T-helper 1 cell treated with Interleukin-12 subunit alpha and Interleukin-12 subunit beta and Interleukin-4 antibody, amounts not matched to agents 30 μg/mL and 1 μg/mL, for 36 hours (primary cell): Measurements from ENCODE around the gene ATP13A5.

Source experiments
- H3K27ac Mint-ChIP-seq: one replicate; pipeline ENCODE4 v1.8.0; 2021; ENCODE audit warnings: mild to moderate bottlenecking, mixed read lengths
- H3K27me3 Mint-ChIP-seq: one replicate; pipeline ENCODE4 v1.8.0; 2021; ENCODE audit warnings: low read depth, mixed read lengths
- H3K36me3 Mint-ChIP-seq: one replicate; pipeline ENCODE4 v1.8.0; 2021; ENCODE audit warnings: low read depth, mixed read lengths
- H3K4me1 Mint-ChIP-seq: one replicate; pipeline ENCODE4 v1.8.0; 2021; ENCODE audit warnings: low read depth, mixed read lengths
- H3K4me3 Mint-ChIP-seq: one replicate; pipeline ENCODE4 v1.8.0; 2021; ENCODE audit warnings: mild to moderate bottlenecking, moderate library complexity, mixed read lengths
- H3K9me3 Mint-ChIP-seq: one replicate; pipeline ENCODE4 v1.8.0; 2021; ENCODE audit warnings: mixed read lengths

ATP13A5 gene

DNA sequence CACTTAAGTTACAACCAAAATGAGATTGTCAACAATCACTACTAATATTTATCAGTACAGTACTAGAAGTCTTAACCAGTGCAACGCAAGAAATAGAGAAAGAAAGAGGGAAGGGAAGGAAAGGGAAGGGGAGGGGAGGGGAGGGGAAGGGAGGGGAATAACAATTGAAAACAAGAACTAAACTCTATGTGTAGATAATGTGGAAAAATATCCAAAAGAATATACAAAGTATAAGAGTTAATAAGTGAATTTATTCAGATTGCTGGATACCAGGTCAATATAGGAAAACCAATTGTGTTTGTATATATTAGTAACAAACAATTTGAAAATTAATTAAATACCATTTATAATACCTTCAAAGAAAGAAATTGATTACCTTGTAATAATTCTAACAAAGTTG is 10.7 kb downstream of the ATP13A5 start:
- no peak overlapping the region for H3K27ac Mint-ChIP-seq
- peaks cover 7% of the 10 kb centered on the region for H3K27me3 Mint-ChIP-seq
- H3K4me1 Mint-ChIP-seq, result peaks cover 4% of the 10 kb centered on the region
- no peak overlapping the region for H3K4me3 Mint-ChIP-seq
- H3K36me3 Mint-ChIP-seq, result no peaks in the 10 kb centered on the region
- H3K9me3 Mint-ChIP-seq, result no peaks in the 10 kb centered on the region

DNA sequence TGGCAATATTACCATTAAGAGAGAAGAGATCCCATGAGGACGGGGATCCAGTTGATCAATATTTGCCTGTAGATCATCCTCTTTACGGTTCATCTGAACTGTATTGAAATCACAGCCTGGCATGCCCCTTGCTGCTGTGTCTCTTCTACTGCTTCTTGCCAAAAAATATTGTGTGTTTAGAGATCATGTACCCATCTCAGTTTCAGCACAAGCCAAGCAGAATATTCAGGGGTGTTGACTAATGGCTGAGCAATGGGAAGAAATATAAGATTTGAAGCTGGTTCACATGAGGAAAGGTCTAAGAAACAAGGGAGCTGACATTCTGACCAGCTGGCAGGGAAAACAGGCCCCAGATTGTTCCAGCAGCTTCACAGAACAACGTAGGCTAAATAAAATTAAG is 21.3 kb downstream of the ATP13A5 start:
- Mint-ChIP-seq H3K4me3 (no peak overlapping the region), H3K27me3 (no peaks in the 10 kb centered on the region), H3K4me1 (no peaks in the 10 kb centered on the region), H3K36me3 (no peaks in the 10 kb centered on the region), H3K9me3 (no peaks in the 10 kb centered on the region), H3K27ac (no peak overlapping the region)

DNA sequence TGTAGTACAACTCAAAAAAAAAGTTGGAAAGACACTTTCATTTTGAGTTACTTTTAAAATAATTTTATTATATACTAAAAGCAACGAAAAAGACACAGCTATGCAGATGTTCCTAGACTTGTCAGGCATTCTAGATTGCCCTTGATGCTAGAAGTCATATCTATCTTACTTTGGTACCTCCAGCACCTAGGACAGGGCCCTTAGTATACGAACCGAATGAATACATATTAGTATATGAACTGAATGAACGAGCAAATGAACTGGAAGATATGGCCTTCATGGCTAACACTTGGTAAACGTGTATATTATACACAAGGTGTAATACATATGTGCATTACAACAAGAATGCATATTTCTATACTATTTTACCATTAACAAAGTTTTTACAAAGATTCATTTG is 24.1 kb downstream of the ATP13A5 start:
- Mint-ChIP-seq H3K4me1 (no peaks in the 10 kb centered on the region), H3K4me3 (no peak overlapping the region), H3K9me3 (no peaks in the 10 kb centered on the region), H3K27me3 (no peaks in the 10 kb centered on the region), H3K36me3 (no peaks in the 10 kb centered on the region), H3K27ac (no peak overlapping the region)

DNA sequence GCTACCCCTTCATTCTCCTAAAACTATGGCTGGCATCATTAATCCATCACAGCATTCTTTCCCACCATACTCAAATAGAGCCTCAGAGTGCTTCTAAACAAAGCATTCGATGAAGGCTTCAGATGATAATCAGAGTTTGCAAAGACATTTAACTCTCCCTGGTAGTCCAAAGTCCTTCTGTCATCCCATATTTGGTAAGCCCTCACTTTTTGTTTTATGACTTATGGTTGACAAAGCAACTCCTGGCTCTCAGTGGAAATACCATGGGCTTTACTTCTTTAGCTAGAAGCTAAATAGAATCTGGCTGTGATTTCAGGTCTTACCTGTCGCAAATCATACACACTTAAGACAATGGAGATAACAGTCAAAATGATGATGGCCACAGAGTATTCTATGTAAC is 27.8 kb downstream of the ATP13A5 start:
- no peak overlapping the region for H3K4me3 Mint-ChIP-seq
- no peaks in the 10 kb centered on the region for H3K4me1 Mint-ChIP-seq
- no peaks in the 10 kb centered on the region for H3K27me3 Mint-ChIP-seq
- H3K27ac Mint-ChIP-seq, result no peak overlapping the region
- no peaks in the 10 kb centered on the region for H3K9me3 Mint-ChIP-seq
- H3K36me3 Mint-ChIP-seq, result no peaks in the 10 kb centered on the region

DNA sequence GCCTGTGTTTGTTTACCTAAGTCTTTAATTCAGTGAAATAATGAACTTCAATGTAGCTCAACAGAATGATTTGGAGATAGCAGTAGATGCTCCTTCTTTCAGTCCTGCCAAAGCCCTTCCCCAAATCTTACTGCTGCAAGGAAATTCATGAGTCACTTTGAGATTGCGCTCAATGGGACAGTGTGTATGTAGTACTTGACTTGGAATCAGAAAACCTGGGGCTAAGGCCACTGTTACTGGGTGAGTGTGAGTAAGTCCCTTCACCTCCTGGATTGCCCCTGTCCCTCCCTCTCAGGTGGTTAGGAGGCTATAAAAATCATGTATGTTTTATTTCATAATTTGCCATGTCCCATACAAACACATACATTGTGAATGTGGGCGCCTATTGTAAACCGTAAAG is 29.9 kb downstream of the ATP13A5 start:
- Mint-ChIP-seq H3K27me3 (no peaks in the 10 kb centered on the region), H3K4me1 (no peaks in the 10 kb centered on the region), H3K9me3 (no peaks in the 10 kb centered on the region), H3K4me3 (no peak overlapping the region), H3K27ac (no peak overlapping the region), H3K36me3 (no peaks in the 10 kb centered on the region)

DNA sequence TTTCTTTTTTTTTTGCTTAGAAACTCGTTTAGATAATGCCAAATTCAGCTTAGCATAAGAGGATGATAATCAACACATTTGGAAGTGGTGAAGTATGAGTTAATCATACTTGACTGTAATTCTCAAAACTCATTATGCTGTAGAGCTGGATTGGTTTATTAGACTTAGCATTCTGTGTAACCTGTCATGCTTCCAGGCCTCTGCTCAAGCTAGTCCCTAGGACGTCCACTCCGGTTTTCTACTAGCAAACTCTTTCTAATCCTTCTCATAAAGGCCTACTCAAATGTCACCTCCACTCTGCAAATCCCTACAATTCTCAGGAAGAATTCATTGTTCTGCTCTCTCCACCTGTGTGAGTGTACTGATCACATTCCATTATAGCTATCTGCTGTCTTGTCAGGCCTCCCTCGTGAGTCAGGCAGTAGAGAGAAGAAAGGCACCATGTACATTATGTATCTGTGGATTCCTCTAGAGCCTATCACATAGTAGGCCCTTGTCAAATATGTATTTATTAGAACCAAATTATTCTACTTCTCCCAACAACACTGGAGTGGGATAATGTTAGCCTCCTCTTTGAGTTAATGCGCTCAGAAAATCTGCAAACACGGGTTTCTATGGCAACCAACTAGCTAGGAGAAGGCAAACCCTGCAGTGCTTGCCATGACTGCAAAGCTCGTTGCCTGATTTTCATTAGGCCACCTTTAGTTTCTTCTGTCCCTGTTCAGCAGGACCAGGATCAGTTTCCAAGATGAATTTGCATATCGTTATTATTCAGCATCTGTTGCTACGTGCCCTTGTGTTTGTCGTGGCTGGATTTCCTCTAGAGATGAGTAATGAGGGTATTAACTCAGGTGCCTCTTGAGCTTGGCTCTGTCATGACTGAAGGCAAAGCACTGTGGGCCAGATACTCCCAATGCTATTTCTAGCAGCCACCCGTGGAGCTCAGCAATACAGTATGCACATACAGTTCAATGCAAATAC is 30.7 kb downstream of the ATP13A5 start:
- Mint-ChIP-seq H3K4me1 (no peaks in the 10 kb centered on the region), H3K27me3 (no peaks in the 10 kb centered on the region)

DNA sequence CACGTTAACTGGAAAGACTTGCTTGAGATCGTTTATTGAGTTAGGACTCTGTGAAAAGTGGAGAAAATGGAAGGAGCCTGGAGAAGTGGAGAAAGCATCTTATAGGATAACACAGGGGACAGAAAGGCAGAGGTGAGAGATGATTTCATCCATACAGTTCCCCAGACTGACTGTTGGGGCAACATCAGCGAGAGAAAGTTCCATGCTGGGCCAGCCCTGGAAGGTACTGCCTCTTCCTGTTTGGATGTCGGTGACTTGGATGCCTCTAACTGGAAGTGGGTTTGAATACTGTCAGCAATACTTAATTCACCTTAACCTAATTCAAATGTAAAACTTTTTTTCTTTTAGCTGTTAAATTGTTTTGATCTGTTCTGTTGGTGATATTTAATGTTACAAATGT is 32.3 kb downstream of the ATP13A5 start:
- no peak overlapping the region for H3K4me3 Mint-ChIP-seq
- no peak overlapping the region for H3K27ac Mint-ChIP-seq
- H3K4me1 Mint-ChIP-seq, result no peaks in the 10 kb centered on the region
- H3K36me3 Mint-ChIP-seq, result no peaks in the 10 kb centered on the region
- no peaks in the 10 kb centered on the region for H3K27me3 Mint-ChIP-seq
- H3K9me3 Mint-ChIP-seq, result no peaks in the 10 kb centered on the region

More for the DNA sequence above, 30.7 kb downstream of the ATP13A5 start:
- no peaks in the 10 kb centered on the region for H3K9me3 Mint-ChIP-seq
- no peak overlapping the region for H3K27ac Mint-ChIP-seq
- H3K36me3 Mint-ChIP-seq, result no peaks in the 10 kb centered on the region
- no peak overlapping the region for H3K4me3 Mint-ChIP-seq

DNA sequence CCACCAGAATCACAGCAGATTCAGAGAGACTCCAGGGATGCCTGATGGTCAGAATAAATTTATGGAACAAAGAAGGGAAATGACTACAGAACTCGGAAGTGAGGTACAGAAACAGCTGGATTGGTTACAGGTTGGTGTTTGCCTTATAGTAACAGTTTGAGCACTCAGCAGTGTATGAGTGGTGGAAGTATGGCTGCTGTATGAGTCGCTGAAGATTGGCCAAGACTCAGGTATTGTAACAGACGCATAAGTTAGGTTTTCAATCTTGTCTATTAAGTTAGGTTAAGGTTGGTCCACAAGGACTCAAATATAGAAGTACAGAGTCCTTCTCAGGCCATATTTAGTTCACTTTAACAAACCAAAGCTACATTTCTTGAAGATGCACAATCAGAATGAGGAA is 33.1 kb downstream of the ATP13A5 start:
- Mint-ChIP-seq H3K9me3 (no peaks in the 10 kb centered on the region), H3K4me3 (no peak overlapping the region), H3K27me3 (no peaks in the 10 kb centered on the region), H3K4me1 (no peaks in the 10 kb centered on the region), H3K27ac (no peak overlapping the region), H3K36me3 (no peaks in the 10 kb centered on the region)

DNA sequence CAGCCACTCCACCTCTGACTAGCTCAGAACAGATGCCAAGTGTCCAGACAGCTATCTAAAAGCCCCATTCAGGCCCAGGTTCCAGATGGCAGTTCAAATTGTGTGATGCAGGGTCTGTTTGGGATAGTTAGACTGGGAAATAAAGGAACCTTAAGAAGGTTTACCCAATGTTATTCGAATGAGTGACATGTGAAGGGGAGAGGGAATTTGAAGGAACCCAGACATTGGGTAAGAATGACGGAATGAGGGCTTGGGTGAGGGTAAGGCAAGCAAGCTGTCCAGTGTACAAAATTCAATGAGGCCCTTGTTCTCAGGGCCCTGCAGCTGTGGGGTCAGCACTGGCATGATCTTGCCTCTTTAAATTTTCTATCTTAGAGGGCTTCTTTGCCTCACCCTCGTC is 34.1 kb downstream of the ATP13A5 start:
- no peaks in the 10 kb centered on the region for H3K9me3 Mint-ChIP-seq
- no peak overlapping the region for H3K27ac Mint-ChIP-seq
- H3K36me3 Mint-ChIP-seq, result no peaks in the 10 kb centered on the region
- no peaks in the 10 kb centered on the region for H3K4me1 Mint-ChIP-seq
- H3K27me3 Mint-ChIP-seq, result no peaks in the 10 kb centered on the region
- H3K4me3 Mint-ChIP-seq, result no peak overlapping the region

DNA sequence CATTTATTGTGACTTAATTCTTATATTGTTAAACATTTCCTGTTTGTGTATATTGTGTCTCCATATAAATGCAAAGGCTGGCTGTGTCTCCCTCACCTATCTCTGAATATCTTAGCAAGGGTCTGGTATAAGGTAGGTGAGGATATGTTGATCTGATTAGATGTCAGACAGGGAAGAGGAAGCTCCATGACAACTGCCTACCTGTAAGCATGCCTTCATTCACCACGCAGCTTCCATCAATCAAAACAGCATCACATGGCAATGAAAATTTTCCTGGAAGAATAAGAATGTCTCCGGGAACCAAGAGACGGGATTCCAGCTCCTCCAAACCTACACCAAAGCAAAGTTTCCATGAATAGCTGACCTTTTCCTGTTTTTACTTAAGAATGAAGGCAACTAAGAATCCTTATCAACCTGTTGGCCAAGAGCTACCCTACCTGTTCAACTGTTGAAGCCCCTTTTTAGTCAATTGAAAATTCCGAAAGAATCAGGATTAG is 34.8 kb downstream of the ATP13A5 start:
- H3K27me3 Mint-ChIP-seq, result no peaks in the 10 kb centered on the region
- H3K4me1 Mint-ChIP-seq, result no peaks in the 10 kb centered on the region
- no peaks in the 10 kb centered on the region for H3K36me3 Mint-ChIP-seq
- H3K27ac Mint-ChIP-seq, result no peak overlapping the region
- no peak overlapping the region for H3K4me3 Mint-ChIP-seq
- no peaks in the 10 kb centered on the region for H3K9me3 Mint-ChIP-seq

DNA sequence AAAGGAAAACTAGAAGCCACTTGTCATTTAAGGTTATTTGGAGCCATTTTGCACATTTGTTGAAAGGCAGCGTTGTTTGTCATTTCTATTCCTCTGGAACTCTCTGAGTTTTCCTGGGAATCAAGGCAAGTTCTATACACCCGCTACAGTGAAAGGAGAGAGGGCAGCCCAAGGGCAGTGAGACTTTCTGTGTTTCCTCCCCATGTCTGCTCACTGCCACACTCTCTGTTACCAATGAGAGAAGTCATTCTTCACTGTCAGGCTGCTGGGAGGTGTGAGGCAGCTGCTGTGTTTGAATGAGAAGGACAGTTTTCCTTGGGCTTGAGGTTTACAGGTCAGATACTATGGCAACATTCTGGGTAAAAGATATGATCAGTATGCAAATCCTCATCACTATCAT is 36.0 kb downstream of the ATP13A5 start:
- Mint-ChIP-seq H3K4me3 (no peak overlapping the region), H3K9me3 (no peaks in the 10 kb centered on the region), H3K27me3 (no peaks in the 10 kb centered on the region), H3K27ac (no peak overlapping the region), H3K4me1 (no peaks in the 10 kb centered on the region), H3K36me3 (no peaks in the 10 kb centered on the region)

DNA sequence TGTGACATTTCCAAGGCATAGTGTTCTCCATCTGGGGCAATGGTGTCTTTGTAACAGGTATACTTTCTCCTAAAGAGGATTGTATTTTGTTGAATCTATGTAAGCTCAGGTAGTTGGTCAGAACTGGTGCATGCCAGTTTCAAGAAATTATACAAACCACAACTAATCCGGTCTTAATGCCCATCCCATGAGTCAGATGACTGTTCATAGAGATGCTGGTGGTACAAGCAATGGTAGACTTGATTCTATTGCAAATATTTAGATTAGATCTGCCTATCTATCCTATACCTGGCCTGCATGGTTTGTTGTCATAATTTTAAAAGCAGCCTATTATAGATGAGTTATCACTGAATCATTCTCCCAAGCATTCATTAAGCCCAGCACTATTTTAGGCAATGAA is 43.5 kb downstream of the ATP13A5 start:
- Mint-ChIP-seq H3K4me3 (no peak overlapping the region), H3K4me1 (no peaks in the 10 kb centered on the region), H3K9me3 (no peaks in the 10 kb centered on the region), H3K27me3 (no peaks in the 10 kb centered on the region), H3K36me3 (no peaks in the 10 kb centered on the region), H3K27ac (no peak overlapping the region)

DNA sequence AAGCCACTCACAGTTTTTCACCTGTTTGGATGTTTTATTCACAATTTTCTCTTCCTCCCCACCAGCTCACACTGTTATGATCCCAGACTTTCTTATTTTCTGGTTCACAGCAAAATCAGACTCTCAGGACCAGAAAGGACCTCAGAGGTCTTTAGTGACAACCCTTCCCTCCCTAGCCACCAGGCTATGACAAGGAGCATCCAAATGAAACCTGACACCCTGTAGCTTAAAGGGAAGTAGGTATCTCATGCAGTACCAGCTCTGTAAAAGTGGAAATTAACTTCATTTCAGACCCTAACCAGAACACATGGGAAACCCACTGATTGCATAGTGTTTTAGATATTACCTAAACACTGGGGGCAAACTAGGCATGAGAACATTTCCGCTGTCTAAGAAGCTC is 45.3 kb downstream of the ATP13A5 start:
- H3K4me3 Mint-ChIP-seq, result no peak overlapping the region
- no peaks in the 10 kb centered on the region for H3K27me3 Mint-ChIP-seq
- no peaks in the 10 kb centered on the region for H3K36me3 Mint-ChIP-seq
- H3K27ac Mint-ChIP-seq, result no peak overlapping the region
- no peaks in the 10 kb centered on the region for H3K9me3 Mint-ChIP-seq
- no peaks in the 10 kb centered on the region for H3K4me1 Mint-ChIP-seq

DNA sequence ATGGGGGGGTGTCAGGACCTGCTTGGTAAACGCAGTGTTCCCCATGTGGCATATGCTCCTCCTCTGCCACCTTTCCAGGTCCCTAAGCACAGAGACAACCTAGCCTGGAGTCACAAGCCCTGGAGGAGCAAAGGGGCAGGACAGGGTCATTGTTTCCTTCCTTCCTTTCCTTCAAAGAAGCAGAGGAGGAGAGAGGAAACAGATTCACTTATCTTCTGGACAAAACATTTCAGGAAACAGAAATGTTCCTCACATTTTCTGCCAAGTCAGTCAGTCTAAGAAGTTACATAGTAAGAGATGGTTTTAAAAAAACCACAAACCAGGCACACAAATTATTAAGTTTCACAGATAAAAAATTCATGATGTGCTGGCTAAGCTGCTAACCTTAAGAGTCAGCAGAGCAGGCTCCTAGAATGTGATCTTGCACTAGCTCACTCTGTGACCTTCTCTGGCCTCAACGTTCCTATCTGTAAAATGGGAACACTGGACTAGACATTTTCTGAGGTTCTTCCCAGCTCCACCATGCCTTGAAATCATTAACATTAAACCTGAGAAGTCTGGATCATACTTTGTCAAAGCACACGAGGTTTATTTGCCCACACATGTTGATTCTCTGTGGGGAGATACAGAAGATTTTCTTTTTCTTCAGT is 47.9 kb downstream of the ATP13A5 start:
- H3K9me3 Mint-ChIP-seq, result no peaks in the 10 kb centered on the region
- H3K4me3 Mint-ChIP-seq, result no peak overlapping the region
- H3K36me3 Mint-ChIP-seq, result no peaks in the 10 kb centered on the region
- no peaks in the 10 kb centered on the region for H3K27me3 Mint-ChIP-seq
- no peaks in the 10 kb centered on the region for H3K4me1 Mint-ChIP-seq
- no peak overlapping the region for H3K27ac Mint-ChIP-seq

DNA sequence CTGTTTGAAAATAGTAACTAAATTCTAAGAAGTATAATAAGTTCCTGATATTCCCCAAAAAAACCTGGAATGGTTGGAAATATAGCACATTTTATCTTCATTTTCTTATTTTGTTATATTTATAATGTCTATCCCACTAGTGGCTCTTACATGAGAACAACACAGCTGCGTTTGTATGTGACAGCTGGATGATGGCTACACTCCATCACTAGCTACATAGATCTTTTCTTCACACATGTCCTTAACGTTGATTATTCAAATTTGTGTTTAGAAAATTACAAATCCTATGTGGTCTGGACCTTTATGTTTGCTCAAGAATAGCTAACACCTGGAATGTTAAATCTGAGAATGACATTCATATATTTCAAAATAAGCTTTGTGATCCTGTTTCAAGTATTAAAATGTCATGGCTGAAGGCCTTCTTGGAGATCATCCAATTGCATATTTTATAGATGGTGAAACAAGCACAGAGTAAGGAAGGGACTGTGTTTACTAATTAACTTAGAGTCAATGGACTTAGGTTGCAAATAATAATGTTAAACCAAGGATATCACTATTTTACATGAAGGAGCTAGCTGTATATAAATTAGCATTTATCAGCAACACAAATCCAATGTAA is 60.8 kb downstream of the ATP13A5 start:
- H3K4me3 Mint-ChIP-seq, result no peak overlapping the region
- no peak overlapping the region for H3K27ac Mint-ChIP-seq
- peaks cover 2% of the 10 kb centered on the region for H3K27me3 Mint-ChIP-seq
- no peaks in the 10 kb centered on the region for H3K36me3 Mint-ChIP-seq
- no peaks in the 10 kb centered on the region for H3K4me1 Mint-ChIP-seq
- no peaks in the 10 kb centered on the region for H3K9me3 Mint-ChIP-seq
